Kidney glomerular epithelial cell (primary cell): ENCODE results near the gene MPV17.
"Not testable (repeated sequence)": the region's sequence is repeated elsewhere in the genome, so short reads cannot be mapped to it uniquely, and the experiment has no call there.

Experiments
- DNase-seq: peaks from one replicate; lab custom pipeline; 2025; lab: John Stamatoyannopoulos, UW

Gene MPV17

DNA sequence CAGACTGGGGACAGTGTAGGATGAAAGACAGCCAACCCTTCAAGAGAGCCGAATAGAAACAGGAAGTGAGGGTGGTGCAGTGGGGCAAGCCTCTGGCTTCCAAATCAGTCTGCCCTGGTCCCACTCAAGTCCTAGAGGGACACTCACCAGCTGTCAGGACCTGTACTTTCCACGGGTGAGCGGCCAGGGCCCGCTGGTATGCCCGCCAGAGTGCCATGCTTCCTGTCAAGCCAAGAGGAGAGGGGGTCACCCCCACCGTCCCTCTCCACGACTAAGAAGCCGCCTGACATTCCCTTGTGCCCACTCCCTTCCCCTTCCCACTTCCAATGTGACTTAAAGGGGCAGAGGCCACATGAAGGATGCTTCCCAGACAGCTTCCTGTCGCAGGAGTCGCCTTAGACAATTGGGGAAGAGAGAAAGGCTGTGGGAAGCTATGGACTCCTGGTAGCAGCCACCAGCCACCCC lies 564 bp downstream of the MPV17 start:
- no peak for DNase-seq

DNA sequence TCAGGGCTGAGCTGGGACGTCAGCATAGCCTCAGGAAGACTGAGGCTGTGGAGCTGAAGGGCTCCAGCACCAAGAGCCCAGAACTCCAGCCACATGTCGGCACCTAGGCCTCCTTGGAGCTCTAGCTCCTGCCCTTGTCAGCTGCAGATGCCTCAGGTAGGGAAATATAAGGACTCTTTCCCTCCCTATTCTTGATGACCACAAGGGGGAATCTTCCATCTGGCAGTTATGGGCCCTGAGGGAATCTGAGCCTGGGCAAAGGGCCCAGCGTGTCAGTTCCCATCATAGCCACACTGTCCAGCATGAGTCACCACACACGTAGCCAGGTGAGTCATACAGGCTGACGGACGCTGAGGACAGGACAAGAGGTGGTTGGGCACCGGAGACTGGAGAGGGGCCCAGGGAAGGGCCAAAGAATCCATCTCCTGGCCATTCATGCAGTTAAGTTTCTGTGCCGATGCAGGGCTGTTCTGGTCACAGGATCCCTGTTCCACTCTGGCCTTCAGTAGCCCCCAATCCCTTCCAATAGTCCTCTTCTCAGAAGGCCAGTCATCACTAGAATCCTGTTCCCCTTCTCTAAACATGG lies 1.8 kb downstream of the MPV17 start:
- DNase-seq, result peak; percentile 97

- DNase-seq, result not testable (repeated sequence)
These were observed 3.1 kb downstream of the MPV17 start for GRCh38 chr2:27319839-27320238.

DNA sequence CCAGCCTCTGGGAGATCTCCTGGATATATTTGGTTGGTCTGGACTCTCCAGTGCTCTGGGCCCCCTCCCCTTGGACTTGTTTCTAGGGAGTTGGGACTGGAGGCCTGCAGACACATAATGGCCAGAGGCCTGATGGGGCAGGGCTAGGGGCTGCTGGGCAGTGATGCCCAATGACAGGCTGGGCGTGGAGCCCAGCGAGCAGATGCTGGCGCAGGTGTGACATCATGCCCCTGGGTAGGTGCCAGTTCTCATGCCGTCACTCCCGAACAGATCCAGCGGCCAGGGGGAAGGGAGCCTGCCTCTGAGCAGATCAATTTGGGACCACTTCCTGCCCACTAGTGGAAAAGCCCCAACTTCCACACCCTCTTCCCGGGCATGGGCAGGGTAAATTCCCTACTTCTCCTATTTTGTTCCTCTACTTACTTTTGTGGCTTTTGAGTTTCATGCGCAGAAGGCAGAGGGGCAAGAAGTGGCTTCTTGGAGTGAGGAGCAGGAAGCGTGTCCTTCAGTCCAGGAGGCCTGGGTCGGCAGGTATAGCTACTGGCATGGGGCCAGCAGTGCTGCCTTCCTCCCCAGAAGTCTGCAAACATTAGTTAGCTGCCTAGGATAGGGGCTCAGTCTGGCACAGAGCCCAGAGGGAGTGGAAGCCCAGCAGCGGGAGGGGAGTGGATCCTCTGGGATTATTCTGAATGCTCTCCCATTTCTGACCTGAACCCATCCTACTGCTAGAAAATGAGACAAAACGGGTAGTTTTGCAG lies 6.1 kb downstream of the MPV17 start:
- no peak for DNase-seq

- DNase-seq, result no peak
These were observed 7.8 kb downstream of the MPV17 start for GRCh38 chr2:27315122-27315521.

DNA sequence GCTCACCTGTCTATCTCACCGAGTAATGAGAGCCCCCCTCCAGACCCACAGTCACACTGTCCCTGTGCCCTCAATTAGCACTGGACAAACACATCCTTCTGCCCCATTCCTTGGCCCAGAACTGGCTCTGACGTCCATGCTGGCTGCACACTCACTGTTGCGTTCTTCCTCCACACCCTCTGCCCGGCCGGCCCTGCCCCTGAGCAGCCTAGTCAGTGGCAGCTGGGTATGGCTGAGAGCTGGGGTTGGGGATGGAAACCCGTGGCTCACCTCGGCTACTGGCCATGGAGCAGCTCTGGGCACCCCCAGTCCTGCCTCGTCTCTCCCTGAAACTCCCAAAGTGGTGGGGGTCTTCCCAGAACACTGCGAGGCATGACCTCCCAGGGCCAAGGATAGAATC lies 8.2 kb downstream of the MPV17 start:
- DNase-seq, result no peak

GRCh38 chr2:27313882-27314645 lies 8.8 kb downstream of the MPV17 start:
- no peak for DNase-seq

DNA sequence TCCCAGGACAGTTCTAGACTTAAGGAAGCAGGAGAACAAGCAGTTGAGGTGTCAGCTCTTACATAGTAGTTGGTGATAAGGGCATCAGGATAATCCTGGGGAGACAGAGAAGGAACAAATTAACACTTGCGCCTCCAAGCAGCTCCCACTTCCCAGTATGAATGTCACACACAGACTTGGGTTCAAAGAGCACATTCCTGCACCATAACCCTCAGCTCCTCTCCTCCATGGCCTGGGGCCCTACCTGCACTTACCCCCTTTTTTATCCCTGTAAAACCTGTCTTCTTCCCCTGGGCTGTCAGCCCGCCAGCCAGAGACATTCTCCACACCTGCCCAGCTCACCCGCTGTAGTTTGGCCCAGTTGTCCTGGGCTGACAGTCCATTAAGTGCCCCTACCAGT lies 10.7 kb downstream of the MPV17 start:
- DNase-seq, result no peak

GRCh38 chr2:27309651-27310050 lies 13.2 kb downstream of the MPV17 start:
- DNase-seq, result no peak

DNA sequence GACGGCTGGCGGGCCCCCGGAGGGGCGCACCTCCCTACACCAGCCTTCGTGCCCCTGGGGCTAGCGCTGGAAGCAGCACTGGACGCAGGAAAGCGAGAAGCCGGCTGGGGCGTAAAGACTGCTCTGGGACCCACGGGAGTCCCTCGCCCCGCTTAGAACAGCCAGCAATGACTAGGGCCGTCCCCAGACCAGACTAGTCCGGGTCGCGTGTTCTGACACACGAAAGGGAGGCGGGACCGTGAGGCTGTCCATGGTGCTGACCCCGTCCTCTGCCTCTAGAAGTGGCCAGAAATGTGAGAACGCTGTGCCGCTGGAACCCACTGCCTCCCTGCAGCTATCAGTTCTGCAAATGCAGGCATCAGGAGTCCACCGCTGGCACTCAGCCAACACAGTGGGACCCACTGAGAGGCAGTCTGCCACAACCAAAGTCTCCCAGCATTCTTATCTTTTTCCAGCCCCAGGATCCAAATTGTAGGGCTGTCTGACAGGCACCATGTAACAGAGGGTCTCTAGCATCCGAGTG lies 14.5 kb downstream of the MPV17 start, which contains the start of gene UCN:
UCN (minus strand) TSS at position 87 of the 523 bp plus-strand sequence. CDS start 550 bp downstream, outside the sequence.
- no peak for DNase-seq

DNA sequence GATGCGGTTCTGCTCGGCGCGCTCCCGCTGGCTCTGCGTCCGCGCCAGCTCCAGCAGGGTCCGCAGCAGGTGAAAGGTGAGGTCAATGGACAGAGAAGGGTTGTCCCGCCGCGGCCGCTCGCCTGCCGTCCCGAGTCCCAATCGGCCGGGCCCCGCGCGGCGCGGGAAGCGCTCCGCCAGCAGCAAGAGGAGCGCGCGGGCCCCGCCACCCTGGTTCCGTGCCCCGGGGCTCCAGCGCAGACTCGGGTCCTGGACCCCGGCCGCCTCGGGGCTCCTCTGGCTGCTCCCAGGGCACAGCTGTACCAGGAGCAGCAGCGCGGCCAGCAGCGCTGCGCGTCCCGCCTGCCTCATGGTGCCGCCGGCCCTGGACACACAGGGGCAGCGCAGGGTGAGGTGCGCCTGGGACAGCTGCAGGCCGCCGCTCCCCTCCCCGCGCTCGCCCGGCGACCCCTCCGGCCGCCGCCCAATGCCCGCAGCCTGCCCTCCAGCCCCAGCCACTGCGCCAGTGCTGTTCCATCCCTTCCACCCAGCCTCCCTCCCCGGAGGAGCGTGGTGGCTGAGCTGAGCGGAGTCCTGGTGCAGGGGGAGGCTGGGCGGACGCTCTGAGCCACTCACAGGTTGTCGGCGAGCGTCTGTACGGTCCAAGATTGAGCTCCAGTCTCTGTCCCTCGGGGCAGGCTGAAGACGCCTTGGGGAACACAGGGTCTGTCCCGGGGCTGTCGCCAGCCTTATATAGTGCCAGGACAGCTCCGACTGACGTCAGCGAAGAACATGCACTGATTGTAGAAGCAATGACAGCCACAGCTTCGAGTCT lies 15.1 kb downstream of the MPV17 start:
- DNase-seq, result no peak

GRCh38 chr2:27307287-27307544 lies 15.7 kb downstream of the MPV17 start:
- DNase-seq, result no peak

- DNase-seq, result no peak
These were observed 16.2 kb downstream of the MPV17 start for GRCh38 chr2:27306573-27307286.

DNA sequence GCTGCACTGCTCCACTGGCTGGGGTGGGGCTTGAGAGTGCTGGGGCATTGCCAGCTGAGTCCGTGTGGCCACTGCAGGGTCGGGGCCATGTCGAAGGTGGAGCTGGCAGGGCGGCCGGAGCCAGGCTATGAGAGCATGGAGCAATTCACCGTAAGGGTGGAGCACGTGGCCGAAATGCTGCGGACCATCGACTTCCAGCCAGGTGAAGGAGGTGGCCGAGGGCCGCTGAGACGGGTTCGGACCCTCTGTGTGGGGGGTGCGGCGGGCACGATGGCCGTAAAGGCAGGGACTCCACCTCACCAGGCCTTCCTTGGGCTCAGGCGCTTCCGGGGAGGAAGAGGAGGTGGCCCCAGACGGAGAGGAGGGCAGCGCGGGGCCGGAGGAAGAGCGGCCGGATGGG lies 16.8 kb downstream of the MPV17 start:
- no peak for DNase-seq

DNA sequence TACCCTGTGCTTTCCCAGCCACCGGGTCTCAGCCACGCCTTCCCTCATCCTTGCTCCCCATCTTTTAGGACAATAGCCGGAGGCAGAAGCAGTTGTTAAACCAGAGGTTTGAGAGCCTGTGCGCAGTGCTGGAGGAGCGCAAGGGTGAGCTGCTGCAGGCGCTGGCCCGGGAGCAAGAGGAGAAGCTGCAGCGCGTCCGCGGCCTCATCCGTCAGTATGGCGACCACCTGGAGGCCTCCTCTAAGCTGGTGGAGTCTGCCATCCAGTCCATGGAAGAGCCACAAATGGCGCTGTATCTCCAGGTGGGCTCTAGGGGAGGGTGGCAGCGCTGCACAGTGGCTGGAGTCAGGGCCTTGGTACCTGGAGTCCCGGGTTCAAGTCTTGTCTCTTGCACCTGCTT lies 17.4 kb downstream of the MPV17 start:
- DNase-seq, result no peak

- DNase-seq, result no peak
These were observed 18.2 kb downstream of the MPV17 start for GRCh38 chr2:27304488-27305240.

DNA sequence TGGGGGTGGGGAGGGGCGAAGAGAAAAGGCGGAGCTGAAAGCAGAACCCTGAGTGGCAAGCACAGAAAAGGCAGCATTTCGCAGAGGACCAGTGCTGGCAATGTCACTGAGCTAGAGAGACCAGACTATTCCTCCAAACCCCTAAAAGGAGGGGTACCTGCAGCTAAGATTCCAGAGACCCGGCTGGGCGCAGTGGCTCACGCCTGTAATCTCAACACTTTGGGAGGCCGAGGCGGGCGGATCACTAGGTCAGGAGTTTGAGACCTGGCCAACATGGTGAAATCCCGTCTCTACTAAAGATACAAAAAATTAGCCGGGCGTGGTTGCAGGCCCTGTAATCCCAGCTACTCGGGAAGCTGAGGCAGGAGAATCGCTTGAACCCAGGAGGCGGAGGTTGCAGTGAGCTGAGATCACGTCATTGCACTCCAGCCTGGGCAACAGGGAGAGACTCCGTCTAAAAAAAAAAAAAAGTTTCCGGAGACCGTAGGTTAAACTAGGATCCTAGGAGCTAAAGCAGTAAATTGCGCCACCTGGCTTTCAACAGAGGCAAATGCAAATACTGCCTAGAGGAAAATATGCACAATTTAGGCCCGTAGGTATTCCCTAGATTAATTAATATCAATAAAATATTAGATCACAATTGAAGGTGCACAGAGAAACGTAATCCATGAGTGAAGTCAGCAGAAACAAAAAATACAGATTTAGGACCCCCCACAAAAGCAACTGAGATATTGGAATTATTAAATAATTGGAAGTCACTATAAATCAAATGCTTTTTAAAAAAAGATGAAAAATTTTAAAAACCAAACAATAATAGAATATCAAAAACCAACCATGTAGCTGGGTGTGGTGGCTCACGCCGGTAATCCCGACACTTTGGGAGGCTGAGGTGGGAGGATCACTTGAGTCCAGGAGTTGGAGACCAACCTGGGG lies 19.5 kb downstream of the MPV17 start:
- DNase-seq, result peak; percentile 59

DNA sequence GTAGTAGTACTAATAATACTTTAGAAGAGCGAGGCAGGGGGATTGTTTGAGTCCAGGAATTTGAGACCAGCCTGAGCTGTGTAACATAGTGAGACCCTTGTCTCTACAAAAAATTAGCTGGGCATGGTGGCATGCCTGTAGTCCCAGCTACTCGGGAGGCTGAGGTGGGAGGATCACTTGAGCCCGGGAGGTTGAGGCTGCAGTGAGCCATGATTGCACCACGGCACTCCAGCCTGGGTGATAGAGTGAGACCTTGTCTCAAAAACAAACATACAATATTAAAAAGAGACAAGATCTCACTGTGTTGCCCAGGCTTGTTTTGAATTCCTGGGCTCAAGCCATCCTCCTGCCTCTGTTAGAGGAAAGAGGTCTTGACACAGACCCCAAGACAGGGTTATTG lies 22.3 kb downstream of the MPV17 start:
- not testable (repeated sequence) for DNase-seq

GRCh38 chr2:27298391-27299080 lies 24.4 kb downstream of the MPV17 start:
- no peak for DNase-seq
